T-helper 2 cell treated with Interferon-gamma antibody and Interleukin-4, amounts not matched to agents 100 ng/mL and 5 ng/mL, for 36 hours (primary cell): Measurements from ENCODE around the gene APOBEC3F. TPM values are rescaled to one million over a fixed set of nuclear protein-coding genes. Genes with fewer than 3 reads are reported as not detected.
"Not testable (repeated sequence)": the region's sequence is repeated elsewhere in the genome, so short reads cannot be mapped to it uniquely, and the experiment has no call there.

Experiments used
- intact Hi-C: fragments of 100-400 bp; cut with micrococcal nuclease; formaldehyde crosslinking; loops from one replicate; pipeline ENCODE4 v1.15.1; 2023
- total RNA-seq: library from RNA; stranded (reverse); gene quantifications from 2 replicates; pipeline ENCODE4 v1.2.3, GENCODE V29; 2022

The APOBEC3F gene
- total RNA-seq, result 28.3 and 28.7 TPM in 2 replicates

- intact Hi-C loops, result not testable (repeated sequence)
Observed at GRCh38 chr22:39040538-39041296, at the start of gene APOBEC3F. TSS of gene APOBEC3F (plus strand) at chr22:39040864. CDS start at chr22:39040961, 97 bp downstream.

- intact Hi-C loops, result not testable (repeated sequence)
Observed at GRCh38 chr22:38992871-38993371, 47.7 kb upstream of the APOBEC3F start.

GRCh38 chr22:38996105-38996504 lies 44.6 kb upstream of the APOBEC3F start:
- intact Hi-C loops, result no loop called here

GRCh38 chr22:38997518-38997917 lies 43.1 kb upstream of the APOBEC3F start:
- intact Hi-C loops, result no loop called here

GRCh38 chr22:39003165-39003638 lies 37.5 kb upstream of the APOBEC3F start:
- intact Hi-C loops, result loop anchor here (1.0 kb wide), 2 partner anchors 30 to 133 kb away; no protein-coding TSS in a partner anchor

GRCh38 chr22:39007177-39007576 lies 33.5 kb upstream of the APOBEC3F start:
- intact Hi-C loops, result loop anchor here (1.0 kb wide), 1 partner anchor 111 kb away; no protein-coding TSS in a partner anchor

GRCh38 chr22:39008271-39008850 lies 32.3 kb upstream of the APOBEC3F start:
- intact Hi-C loops, result not testable (repeated sequence)

- intact Hi-C loops, result loop anchor here (10.0 kb wide), 1 partner anchor 304 kb away; the partner anchor contains the start of gene RPL3
Observed at GRCh38 chr22:39010946-39011345, 29.7 kb upstream of the APOBEC3F start.

GRCh38 chr22:39012533-39013511 lies 27.8 kb upstream of the APOBEC3F start:
- intact Hi-C loops, result loop anchor here (10.0 kb wide), 1 partner anchor 302 kb away; the partner anchor contains the start of gene RPL3

GRCh38 chr22:39013561-39013941 lies 27.1 kb upstream of the APOBEC3F start:
- intact Hi-C loops, result loop anchor here (10.0 kb wide), 1 partner anchor 301 kb away; the partner anchor contains the start of gene RPL3

- intact Hi-C loops, result loop anchor here (1.0 to 10.0 kb wide), 2 partner anchors 8 to 301 kb away; partner anchors contain the start of gene RPL3
Observed at GRCh38 chr22:39013942-39014722, 26.5 kb upstream of the APOBEC3F start, which contains the start of gene APOBEC3C. TSS of gene APOBEC3C (plus strand) at chr22:39014257. CDS start at chr22:39014363, 106 bp downstream.

- intact Hi-C loops, result loop anchor here (1.0 to 10.0 kb wide), 2 partner anchors 8 to 300 kb away; partner anchors contain the start of gene RPL3
Observed at GRCh38 chr22:39014723-39015121, 25.9 kb upstream of the APOBEC3F start.

GRCh38 chr22:39016592-39016991 lies 24.1 kb upstream of the APOBEC3F start:
- intact Hi-C loops, result loop anchor here (10.0 kb wide), 1 partner anchor 298 kb away; the partner anchor contains the start of gene RPL3

- intact Hi-C loops, result loop anchor here (10.0 kb wide), 1 partner anchor 297 kb away; the partner anchor contains the start of gene RPL3
Observed at GRCh38 chr22:39017596-39018365, 22.9 kb upstream of the APOBEC3F start.

GRCh38 chr22:39020021-39020651 lies 20.5 kb upstream of the APOBEC3F start:
- intact Hi-C loops, result not testable (repeated sequence)

- intact Hi-C loops, result loop anchor here (1.0 kb wide), 1 partner anchor 7 kb away; the partner anchor contains the start of gene APOBEC3C
Observed at GRCh38 chr22:39021552-39022250, 19.0 kb upstream of the APOBEC3F start.

GRCh38 chr22:39024519-39025308 lies 15.9 kb upstream of the APOBEC3F start:
- intact Hi-C loops, result no loop called here
